ENCODE results near the gene DNAJC6.

The DNAJC6 gene

GRCh38 chr1:65332821-65333220 lies 23.5 kb downstream of the DNAJC6 start:
- Histone ChIP-seq H3K27me3 (replicated peaks) (no peaks in the 10 kb centered on the region), H3K36me3 (replicated peaks) (no peaks in the 10 kb centered on the region), H3K4me3 (ENCODE audit: low read depth, low read length) (no peak overlapping the region), H3K27ac (no peak overlapping the region)
- TF ChIP-seq CTCF (IDR thresholded peaks at IDR 0.05; ENCODE audit: low read depth, low read length, missing control alignments): no peak
- in situ Hi-C loops (cut with HindIII; ENCODE audit: low pct_ligation_motif_present, low sequenced_read_pairs): no loop called here
- DNase-seq: no peak

- no peak for TF ChIP-seq CTCF (IDR thresholded peaks at IDR 0.05; ENCODE audit: low read depth, low read length, missing control alignments)
- Histone ChIP-seq H3K27ac (no peak overlapping the region), H3K27me3 (replicated peaks) (no peaks in the 10 kb centered on the region), H3K4me3 (ENCODE audit: low read depth, low read length) (no peak overlapping the region), H3K36me3 (replicated peaks) (no peaks in the 10 kb centered on the region)
- in situ Hi-C loops (cut with HindIII; ENCODE audit: low pct_ligation_motif_present, low sequenced_read_pairs): no loop called here
- no peak for DNase-seq
Observed at GRCh38 chr1:65334081-65334480, 24.7 kb downstream of the DNAJC6 start.

- Histone ChIP-seq H3K36me3 (replicated peaks) (no peaks in the 10 kb centered on the region), H3K27me3 (replicated peaks) (no peaks in the 10 kb centered on the region), H3K4me3 (ENCODE audit: low read depth, low read length) (no peak overlapping the region), H3K27ac (no peak overlapping the region)
- peak; percentile 71 for DNase-seq
- in situ Hi-C loops (cut with HindIII; ENCODE audit: low pct_ligation_motif_present, low sequenced_read_pairs): no loop called here
- TF ChIP-seq CTCF (IDR thresholded peaks at IDR 0.05; ENCODE audit: low read depth, low read length, missing control alignments): no peak
Observed at GRCh38 chr1:65339866-65340468, 30.6 kb downstream of the DNAJC6 start.

GRCh38 chr1:65341381-65341780 lies 32.0 kb downstream of the DNAJC6 start:
- no peak for DNase-seq
- Histone ChIP-seq H3K27me3 (replicated peaks) (no peaks in the 10 kb centered on the region), H3K4me3 (ENCODE audit: low read depth, low read length) (no peak overlapping the region), H3K36me3 (replicated peaks) (no peaks in the 10 kb centered on the region), H3K27ac (no peak overlapping the region)
- no peak for TF ChIP-seq CTCF (IDR thresholded peaks at IDR 0.05; ENCODE audit: low read depth, low read length, missing control alignments)
- in situ Hi-C loops (cut with HindIII; ENCODE audit: low pct_ligation_motif_present, low sequenced_read_pairs): no loop called here

- in situ Hi-C loops (cut with HindIII; ENCODE audit: low pct_ligation_motif_present, low sequenced_read_pairs): no loop called here
- Histone ChIP-seq H3K27ac (no peak overlapping the region), H3K36me3 (replicated peaks) (no peaks in the 10 kb centered on the region), H3K4me3 (ENCODE audit: low read depth, low read length) (no peak overlapping the region), H3K27me3 (replicated peaks) (no peaks in the 10 kb centered on the region)
- DNase-seq: peak; percentile 31
- TF ChIP-seq CTCF (IDR thresholded peaks at IDR 0.05; ENCODE audit: low read depth, low read length, missing control alignments): no peak
Observed at GRCh38 chr1:65343286-65343685, 33.9 kb downstream of the DNAJC6 start.

GRCh38 chr1:65344171-65344814 lies 35.0 kb downstream of the DNAJC6 start:
- in situ Hi-C loops (cut with HindIII; ENCODE audit: low pct_ligation_motif_present, low sequenced_read_pairs): no loop called here
- no peak for TF ChIP-seq CTCF (IDR thresholded peaks at IDR 0.05; ENCODE audit: low read depth, low read length, missing control alignments)
- H3K27ac ChIP-seq: no peak overlapping the region
- no peaks in the 10 kb centered on the region for H3K36me3 ChIP-seq (replicated peaks)
- H3K27me3 ChIP-seq (replicated peaks): no peaks in the 10 kb centered on the region
- DNase-seq: no peak
- no peak overlapping the region for H3K4me3 ChIP-seq (ENCODE audit: low read depth, low read length)
